Inflammatory macrophage (primary cell): Measurements from ENCODE around the gene RAB1B.
"Not testable (repeated sequence)": the region's sequence is repeated elsewhere in the genome, so short reads cannot be mapped to it uniquely, and the experiment has no call there.

Experiments
- DNase-seq, 2 donors: peaks; one replicate each; pipeline ENCODE4 v3.0.0-alpha.2; 2020 to 2022

RAB1B gene

DNA sequence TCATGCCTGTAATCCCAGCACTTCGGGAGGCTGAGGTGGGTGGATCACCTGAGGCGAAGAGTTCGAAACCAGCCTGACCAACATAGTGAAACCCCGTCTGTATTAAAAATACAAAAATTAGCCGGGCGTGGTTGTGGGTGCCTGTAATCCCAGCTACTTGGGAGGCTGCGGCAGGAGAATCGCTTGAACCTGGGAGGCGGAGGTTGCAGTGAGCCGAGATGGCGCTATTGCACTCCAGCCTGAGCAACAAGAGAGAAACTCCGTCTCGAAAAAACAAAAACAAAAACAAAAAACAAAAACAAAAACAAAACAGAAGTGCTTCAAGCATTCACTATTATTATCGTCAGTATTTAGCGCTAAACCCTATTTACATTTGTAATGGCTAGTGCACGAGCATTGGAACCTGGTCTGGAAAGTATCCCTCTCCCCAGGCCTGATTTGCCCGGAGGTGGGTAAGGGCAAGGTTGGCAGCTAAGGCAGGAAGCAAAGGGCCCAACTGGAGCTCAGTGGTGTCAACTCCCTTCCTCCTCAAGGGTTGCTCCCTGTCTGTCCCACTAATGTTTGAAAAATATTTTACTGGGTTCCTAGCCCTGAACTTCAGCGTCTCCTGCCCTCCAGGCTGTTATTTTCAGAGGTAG lies 42.5 kb downstream of the RAB1B start:
- DNase-seq, result not testable (repeated sequence)

DNA sequence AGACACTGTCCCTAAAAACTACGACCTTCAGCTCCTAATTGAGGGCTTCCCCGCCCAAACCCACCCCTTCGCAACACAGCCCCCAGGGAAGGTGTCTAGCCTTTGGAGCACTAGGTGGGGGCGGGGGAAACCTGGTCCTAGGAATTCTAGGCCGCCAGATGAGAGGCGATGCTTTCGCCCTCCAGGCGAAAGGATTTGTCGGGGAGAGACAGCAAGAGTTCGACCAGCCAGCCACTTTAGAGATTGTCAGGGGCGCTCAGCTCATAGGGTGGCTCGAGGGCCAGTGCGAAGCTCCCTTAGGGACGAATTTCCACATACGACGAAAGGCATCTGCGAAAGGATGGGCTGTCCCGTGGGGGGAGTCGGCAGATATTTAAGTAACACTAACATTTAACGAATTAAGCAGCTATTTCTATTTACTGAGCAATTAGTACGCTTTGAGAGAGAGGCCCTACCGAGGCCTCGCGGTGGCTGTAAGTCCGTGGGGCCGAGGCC lies 43.1 kb downstream of the RAB1B start:
- DNase-seq, result no peak

- DNase-seq, result peak; percentile 83 to 96
Measured at GRCh38 chr11:66311965-66312548, 43.6 kb downstream of the RAB1B start.

DNA sequence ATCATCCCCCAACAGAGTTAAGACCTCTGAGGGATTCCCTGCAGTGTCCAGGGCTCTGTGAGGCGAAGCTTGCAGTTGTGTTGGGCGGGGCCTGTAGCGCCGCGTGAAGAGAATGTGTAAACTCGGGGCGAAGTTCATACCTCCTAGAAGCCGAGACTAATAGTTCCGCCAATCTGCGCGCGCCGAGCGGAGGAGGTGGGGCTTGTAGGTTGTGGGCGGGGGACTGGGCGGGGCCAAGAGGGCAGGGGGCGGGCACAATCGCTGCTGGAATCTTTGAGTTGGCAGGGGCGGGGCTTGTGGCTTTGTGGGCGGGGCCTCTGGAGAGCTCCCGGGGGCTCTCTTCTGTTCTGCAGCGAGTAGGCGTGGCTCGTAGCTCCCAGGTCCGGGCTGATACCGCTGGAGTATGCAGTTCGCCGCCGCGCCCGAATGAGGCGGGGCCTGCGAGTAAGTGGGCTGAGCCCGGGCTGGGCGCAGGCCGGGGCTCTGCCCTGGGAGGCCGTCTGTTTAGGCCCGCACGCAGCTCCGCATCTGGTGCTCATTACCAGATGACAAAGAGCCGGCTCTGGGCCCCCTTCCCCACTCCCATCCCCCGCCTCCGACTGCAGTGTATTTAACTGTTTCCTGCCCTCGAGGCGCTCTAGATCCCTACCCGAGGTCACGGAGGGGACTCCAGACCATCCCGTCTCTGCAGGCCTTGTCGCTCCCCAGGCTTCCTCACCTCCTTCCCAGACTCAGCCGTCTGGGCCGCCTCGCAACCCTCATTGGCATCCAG lies 44.3 kb downstream of the RAB1B start:
- DNase-seq, result peak; percentile 98 to 99

DNA sequence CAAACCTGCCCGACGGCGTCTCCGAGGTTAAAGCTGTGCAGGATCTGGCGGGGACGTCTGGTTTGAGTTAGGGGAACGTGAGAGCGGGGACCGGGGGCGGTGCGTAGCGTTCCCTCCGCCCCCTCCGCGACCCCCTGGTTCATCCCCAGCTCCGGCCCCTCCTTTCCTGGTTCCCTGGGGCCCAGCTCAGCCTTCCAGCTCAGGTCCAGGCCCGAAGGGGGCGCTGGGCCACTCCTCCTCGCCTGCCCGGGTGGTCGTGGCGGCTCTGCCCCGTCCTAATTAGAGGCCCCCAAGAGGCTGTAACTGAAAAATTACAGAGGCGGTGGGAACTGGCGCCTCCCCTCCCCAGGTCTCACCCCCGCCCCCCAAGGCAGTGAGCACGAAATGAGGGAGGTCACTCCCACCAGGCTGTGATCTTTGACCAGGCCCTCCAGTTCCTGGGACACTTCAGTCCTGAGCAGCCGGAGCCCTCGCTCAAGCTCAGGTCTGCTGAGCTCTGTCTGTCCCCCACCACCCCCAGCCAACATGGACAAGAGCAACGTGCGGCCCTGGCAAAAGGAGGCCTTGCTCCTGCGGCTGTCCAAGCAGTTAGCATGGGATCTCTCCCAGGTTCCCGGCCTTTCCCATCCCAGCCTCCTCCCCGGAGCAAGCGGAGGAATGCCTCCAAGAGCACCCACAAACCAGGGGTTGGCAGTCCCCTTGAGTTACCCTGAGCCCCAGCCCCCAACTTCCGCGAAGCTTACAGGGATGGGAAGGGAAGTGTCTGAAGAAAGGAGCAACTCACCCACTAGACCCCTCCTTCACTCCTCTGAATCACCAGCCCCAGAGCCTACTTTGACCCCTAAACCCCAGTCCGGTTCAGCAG lies 45.1 kb downstream of the RAB1B start:
- DNase-seq, result no peak

DNA sequence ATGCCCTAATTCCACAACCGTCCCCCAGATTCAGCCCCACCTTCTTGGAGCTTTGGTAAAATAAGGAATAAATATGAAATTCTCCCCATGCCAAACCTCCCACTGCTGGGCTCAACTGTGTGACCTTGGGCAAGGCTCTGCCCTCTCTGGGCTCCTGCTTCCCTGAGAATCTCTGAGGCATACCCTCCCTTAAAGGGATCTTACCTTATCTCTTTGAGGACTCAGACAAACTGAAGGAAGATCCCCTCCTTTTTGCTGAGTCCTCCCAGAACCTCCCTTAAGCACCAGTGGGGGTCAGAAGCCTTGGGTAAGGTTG lies 45.7 kb downstream of the RAB1B start:
- no peak for DNase-seq

DNA sequence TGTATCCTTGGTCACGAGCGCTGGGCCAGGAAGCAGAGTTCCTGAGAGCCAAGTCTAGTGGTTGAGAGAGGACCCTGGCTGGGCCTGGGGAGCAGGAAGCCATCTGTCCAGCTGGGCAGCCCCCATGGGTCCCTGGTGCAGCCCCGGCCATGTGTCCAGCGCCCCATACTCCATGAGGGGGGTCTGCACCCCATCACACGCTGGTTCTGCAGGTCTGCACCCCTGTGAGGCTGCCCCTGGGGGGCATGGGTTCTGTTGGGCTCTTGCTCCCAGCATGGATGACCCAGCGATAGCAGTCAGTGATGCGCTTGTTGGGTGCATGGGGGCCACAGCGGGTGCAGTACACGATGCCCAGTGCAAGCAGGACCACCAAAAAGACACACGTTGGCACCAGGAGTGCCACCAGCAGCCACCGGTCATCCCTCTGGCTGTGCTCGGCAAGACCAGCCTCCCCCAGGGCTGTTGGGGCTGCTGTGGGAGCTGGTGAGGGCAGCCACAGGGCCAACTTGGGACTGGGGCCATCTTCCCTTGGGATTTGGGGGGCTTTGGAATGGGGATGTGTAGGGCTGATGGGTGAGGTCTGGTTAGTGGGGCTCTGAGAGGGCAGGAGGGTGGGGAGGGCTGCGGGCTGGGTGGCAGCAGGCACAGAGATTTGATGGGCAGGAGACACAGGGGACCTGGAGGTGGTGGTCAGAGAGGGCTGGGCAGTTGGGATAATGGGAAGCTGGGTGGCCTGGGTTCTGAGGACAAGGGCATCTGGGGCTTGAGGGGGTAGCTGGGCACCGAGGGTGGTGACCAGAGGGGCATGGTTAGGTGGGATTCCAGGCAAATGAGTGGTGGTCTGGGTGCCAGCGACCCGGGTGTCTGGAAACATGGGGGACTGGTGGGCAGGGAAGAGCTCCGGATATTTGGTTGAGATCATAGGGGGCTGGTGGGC lies 46.4 kb downstream of the RAB1B start:
- no peak for DNase-seq

GRCh38 chr11:66315498-66315885 lies 47.1 kb downstream of the RAB1B start:
- DNase-seq, result no peak

DNA sequence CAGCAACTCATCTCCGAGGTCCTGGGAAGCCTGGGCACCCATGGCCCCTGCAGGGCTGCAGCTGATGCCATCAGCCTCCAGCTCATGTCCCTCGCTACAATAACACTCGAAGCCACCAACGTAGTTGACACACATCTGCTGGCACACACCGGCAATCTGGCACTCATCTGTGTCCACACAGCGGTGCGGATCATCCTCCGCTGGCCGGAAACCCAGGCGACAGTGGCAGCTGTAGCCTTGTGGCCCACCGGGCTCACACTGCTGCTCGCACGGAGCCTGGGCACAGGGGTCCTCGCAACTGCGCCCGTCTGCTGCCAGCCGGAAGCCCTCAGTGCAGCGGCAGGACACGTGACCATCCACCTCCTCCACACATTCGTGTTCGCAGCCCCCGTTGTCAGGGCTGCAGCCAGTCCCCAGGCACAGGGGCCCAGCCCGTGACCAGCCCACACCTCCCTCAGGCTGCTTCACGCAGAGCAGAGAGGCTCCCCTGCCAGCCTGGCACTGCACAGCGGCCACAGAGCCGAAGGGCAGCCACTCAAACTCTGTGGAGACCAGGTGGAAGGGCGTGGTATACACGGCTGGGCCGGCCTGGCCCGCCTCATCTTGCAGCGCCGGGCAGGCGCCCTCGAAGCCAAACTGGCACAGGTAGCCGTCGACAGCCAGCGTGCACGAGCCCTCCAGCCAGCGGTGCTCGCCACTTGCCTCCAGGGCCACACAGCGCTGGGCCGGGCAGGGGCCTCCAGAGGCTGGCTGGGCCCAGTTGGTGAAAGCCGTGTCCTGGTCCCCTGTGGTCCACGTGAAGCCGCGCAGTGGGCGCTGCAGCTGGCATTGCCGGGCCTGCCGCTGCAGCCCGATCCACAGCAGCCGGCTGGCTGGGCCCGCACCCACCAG lies 47.7 kb downstream of the RAB1B start:
- no peak for DNase-seq

DNA sequence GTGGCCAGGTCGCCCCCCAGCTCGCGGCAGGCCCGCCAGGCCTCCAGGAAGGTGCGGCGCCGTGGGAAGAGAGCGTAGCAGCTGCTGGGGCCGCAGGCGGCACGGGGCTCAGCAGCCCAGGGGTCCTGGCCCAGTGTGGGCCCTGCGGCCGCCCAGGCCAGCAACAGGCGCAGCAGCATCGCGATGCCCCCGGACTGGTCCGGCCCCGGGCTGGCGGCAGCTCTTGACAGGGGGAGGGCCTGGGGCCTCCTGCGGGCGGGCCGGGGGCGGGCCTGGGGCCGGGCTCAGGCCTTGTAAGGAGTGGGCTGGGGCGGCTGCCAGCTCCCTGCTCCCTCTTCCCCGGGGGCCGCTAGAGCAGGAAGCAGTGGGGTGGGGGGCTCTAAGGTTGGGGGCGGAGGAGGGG lies 48.4 kb downstream of the RAB1B start, which contains the start of gene CD248:
TSS of gene CD248 (minus strand) at position 196 of the 403 bp plus-strand sequence. CDS start at position 179, 17 bp downstream.
- DNase-seq, result no peak

- DNase-seq, result peak; percentile 28 to 69
Measured at GRCh38 chr11:66317322-66317722, 48.9 kb downstream of the RAB1B start.

DNA sequence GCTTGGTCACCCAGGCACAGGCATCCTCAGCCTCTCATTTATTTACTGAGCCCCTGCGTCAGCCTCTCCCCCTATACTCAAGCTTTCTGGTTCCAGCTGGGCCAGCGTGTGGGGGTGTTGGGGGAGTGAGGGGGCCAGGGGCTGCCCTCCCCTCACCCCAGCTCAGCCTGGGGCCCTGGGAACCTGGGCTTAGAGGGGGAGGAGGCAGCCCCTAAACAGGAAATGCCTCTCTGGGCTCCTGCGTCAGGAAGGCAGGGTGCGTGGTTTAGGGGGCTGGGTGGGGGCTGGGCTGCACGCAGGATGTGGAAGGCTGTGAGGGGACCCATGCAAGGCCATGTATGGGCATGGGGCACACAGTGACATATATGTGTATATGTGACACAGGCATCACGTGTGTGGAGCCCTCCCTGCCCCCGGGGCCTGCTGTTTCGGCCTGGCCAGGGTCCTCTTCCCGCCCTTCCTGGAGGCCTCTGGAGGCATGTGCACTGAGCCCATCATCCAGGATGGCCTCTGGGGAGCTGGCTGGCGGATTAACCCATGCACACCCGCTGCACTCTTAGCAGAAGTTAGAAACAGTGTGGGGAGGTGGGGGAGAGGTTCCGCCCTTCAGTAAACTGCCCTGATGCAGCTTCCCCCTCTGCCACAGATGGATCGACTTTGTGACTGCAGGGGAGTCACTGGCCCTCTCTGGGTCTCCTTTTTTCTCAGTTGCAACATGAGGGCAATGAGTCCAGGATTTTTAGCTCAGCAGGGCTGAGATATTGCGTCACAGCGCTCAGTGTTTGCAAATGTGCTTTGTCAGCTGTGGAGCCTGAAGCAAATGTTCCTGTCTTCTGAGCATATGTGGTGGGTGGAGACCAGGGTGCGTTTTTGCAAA lies 49.5 kb downstream of the RAB1B start:
- peak; percentile 95 to 97 for DNase-seq

GRCh38 chr11:66318600-66318970 lies 50.1 kb downstream of the RAB1B start:
- no peak for DNase-seq

DNA sequence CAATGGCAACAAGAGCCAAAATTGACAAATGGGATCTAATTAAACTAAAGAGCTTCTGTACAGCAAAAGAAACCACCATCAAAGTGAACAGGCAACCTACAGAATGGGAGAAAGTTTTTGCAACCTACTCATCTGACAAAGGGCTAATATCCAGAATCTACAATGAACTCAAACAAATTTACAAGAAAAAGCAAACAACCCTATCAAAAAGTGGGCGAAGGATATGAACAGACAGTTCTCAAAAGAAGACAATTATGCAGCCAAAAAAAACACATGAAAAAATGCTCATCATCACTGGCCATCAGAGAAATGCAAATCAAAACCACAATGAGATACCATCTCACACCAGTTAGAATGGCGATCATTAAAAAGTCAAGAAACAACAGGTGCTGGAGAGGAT lies 51.9 kb downstream of the RAB1B start:
- DNase-seq, result not testable (repeated sequence)

- not testable (repeated sequence) for DNase-seq
Measured at GRCh38 chr11:66320748-66321147, 52.3 kb downstream of the RAB1B start.

DNA sequence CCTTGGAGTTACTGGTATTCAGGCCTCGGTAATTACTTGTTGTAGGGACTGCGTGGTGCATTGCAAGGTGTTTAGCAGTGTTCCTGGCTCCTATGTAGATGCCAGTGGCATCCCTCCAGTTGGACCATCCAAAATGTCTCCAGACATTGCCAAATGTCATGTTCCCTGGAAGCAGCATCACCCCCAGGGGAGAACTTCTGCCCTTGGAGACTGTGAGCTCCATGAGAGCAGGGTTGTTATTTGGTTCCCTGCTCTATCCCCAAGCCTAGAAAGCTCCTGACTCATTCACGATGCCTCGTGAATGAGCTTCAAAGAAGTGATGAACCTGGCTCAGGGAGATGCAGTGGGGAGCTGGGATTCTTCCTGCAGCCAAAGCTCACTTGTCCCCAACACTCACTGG lies 53.2 kb downstream of the RAB1B start:
- DNase-seq, result no peak

- DNase-seq, result no peak
Measured at GRCh38 chr11:66322732-66323427, 54.4 kb downstream of the RAB1B start.

- DNase-seq, result no peak
Measured at GRCh38 chr11:66323684-66324083, 55.2 kb downstream of the RAB1B start.

DNA sequence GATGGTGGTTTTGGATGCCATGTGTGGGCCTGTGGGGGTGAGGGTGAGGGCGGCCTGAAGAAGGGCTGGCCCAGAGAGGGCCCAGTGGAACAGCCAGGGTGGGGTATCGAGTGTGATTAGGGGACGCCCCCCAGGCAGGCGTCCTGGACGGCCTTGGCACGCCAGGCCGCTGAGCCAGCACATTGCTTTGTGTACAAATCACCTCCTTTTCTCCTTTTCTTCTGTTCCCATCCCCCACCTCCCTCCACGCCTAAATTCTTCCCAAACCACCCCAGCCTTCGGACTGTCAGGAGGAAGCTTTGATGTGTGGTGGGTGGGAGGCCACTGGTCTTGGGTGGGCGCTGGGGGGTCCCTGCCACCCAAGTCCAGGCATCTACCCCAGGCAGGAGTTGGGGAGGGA lies 56.2 kb downstream of the RAB1B start:
- DNase-seq, result no peak
